ENCODE data around the gene TBC1D30. TPM values are rescaled to one million over a fixed set of nuclear protein-coding genes. Genes with fewer than 3 reads are reported as not detected.

TBC1D30 gene
- total RNA-seq, 1 experiment from 2014 or later: 2.0 TPM

GRCh38 chr12:64798165-64798564 is 26.3 kb upstream of the TBC1D30 start:
- Histone ChIP-seq H3K36me3 (ENCODE audit: insufficient read depth, low read length, poor library complexity, severe bottlenecking) (no peaks in the 10 kb centered on the region), H3K27me3 (replicated peaks; ENCODE audit: insufficient read depth, low read depth, low read length, poor library complexity) (no peaks in the 10 kb centered on the region), H3K27ac (ENCODE audit: low read depth, low read length, poor library complexity, severe bottlenecking) (no peak overlapping the region), H3K4me1 (ENCODE audit: insufficient read depth, low read length, poor library complexity, severe bottlenecking) (no peaks in the 10 kb centered on the region), H3K9me3 (ENCODE audit: low read depth, low read length, poor library complexity, severe bottlenecking) (no peaks in the 10 kb centered on the region), H3K4me3 (ENCODE audit: low read depth, low read length, poor library complexity, severe bottlenecking) (no peak overlapping the region)
- ChIA-PET CTCF (no interaction called here), POLR2A (ENCODE audit: low non-redundant PET) (no interaction called here)
- no peak for TF ChIP-seq CTCF (conservative IDR thresholded peaks at IDR 0.05; ENCODE audit: low read depth, low read length)
- no peak for TF ChIP-seq EZH2 (IDR thresholded peaks at IDR 0.05; ENCODE audit: borderline replicate concordance, low read depth, low read length, poor library complexity, severe bottlenecking)
- intact Hi-C loops (cut with micrococcal nuclease; ENCODE audit: unreplicated experiment): no loop called here
- DNase-seq (ENCODE audit: low spot score): no peak
- BruUV-seq (replicated peaks): no TSS peak

- no peak for TF ChIP-seq CTCF (conservative IDR thresholded peaks at IDR 0.05; ENCODE audit: low read depth, low read length)
- Histone ChIP-seq H3K9me3 (ENCODE audit: low read depth, low read length, poor library complexity, severe bottlenecking) (no peaks in the 10 kb centered on the region), H3K27me3 (replicated peaks; ENCODE audit: insufficient read depth, low read depth, low read length, poor library complexity) (no peaks in the 10 kb centered on the region), H3K36me3 (ENCODE audit: insufficient read depth, low read length, poor library complexity, severe bottlenecking) (no peaks in the 10 kb centered on the region), H3K4me1 (ENCODE audit: insufficient read depth, low read length, poor library complexity, severe bottlenecking) (no peaks in the 10 kb centered on the region), H3K4me3 (ENCODE audit: low read depth, low read length, poor library complexity, severe bottlenecking) (no peak overlapping the region), H3K27ac (ENCODE audit: low read depth, low read length, poor library complexity, severe bottlenecking) (no peak overlapping the region)
- DNase-seq (ENCODE audit: low spot score): no peak
- ChIA-PET CTCF (no interaction called here), POLR2A (ENCODE audit: low non-redundant PET) (no interaction called here)
- BruUV-seq (replicated peaks): no TSS peak
- intact Hi-C loops (cut with micrococcal nuclease; ENCODE audit: unreplicated experiment): loop anchor here (5.0 kb wide), 2 partner anchors 307 to 322 kb away; partner anchors contain the start of gene WIF1
Observed at GRCh38 chr12:64800640-64801039, 23.8 kb upstream of the TBC1D30 start.

DNA sequence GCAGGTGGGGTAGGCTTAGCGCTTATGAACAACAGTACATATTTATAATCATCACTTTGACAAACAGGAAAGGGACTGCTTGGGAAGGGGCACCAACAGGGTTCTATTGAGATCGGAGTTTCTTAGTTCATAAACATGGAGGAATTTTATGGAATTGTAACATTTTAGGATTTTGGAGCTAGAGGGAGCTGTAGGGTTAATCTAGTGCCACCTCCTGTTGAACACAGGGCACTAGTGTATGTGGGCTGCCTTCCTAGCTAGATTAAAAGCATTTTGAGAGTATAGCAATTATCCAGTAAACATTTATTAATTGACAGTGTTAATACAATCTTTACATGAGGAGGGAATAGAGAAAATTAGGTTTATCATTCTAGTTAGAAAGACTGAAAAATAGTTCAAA is 23.1 kb upstream of the TBC1D30 start:
- H3K9me3 ChIP-seq (ENCODE audit: low read depth, low read length, poor library complexity, severe bottlenecking): no peaks in the 10 kb centered on the region
- TF ChIP-seq CTCF (conservative IDR thresholded peaks at IDR 0.05; ENCODE audit: low read depth, low read length): peak; percentile 53
- TF ChIP-seq EZH2 (IDR thresholded peaks at IDR 0.05; ENCODE audit: borderline replicate concordance, low read depth, low read length, poor library complexity, severe bottlenecking): no peak
- H3K4me3 ChIP-seq (ENCODE audit: low read depth, low read length, poor library complexity, severe bottlenecking): no peak overlapping the region
- no peak overlapping the region for H3K27ac ChIP-seq (ENCODE audit: low read depth, low read length, poor library complexity, severe bottlenecking)
- ChIA-PET POLR2A (ENCODE audit: low non-redundant PET) (no interaction called here), CTCF (interaction anchor here (0.6 to 1.4 kb wide), 8 partner anchors 23 to 431 kb away, joined by 3 to 8 read pairs (median 4); partner anchors contain the start of gene TBC1D30)
- BruUV-seq (replicated peaks): no TSS peak
- no peaks in the 10 kb centered on the region for H3K36me3 ChIP-seq (ENCODE audit: insufficient read depth, low read length, poor library complexity, severe bottlenecking)
- no peaks in the 10 kb centered on the region for H3K27me3 ChIP-seq (replicated peaks; ENCODE audit: insufficient read depth, low read depth, low read length, poor library complexity)
- H3K4me1 ChIP-seq (ENCODE audit: insufficient read depth, low read length, poor library complexity, severe bottlenecking): no peaks in the 10 kb centered on the region
- intact Hi-C loops (cut with micrococcal nuclease; ENCODE audit: unreplicated experiment): loop anchor here (5.0 kb wide), 2 partner anchors 306 to 321 kb away; partner anchors contain the start of gene WIF1
- DNase-seq (ENCODE audit: low spot score): peak; percentile 33
